ENCODE data around the gene UBE2G1. TPM values are rescaled to one million over a fixed set of nuclear protein-coding genes. Genes with fewer than 3 reads are reported as not detected.

UBE2G1 gene
- total and polyA plus RNA-seq, 2 of the 8 experiments (the other 6 are each of a cell fraction or from before 2014, with no cell fraction given): 73.9 to 170 TPM

- Histone ChIP-seq H4K8ac (ENCODE audit: extremely low read depth, insufficient read depth, low read length) (no peak overlapping the region), H3K27ac (ENCODE audit: low read depth, low read length) (no peak overlapping the region), H2BK12ac (ENCODE audit: low read depth, low read length) (no peak overlapping the region), H2BK120ac (replicated peaks; ENCODE audit: low read depth, low read length) (no peak overlapping the region), H2AK5ac (ENCODE audit: low read depth, low read length) (no peak overlapping the region), H3K4me3 (ENCODE audit: extremely low read depth in 1 of 4, insufficient read depth in 2 of 4, low read depth in 3 of 4, low read length in 4 of 4) (no peak overlapping the region), H4K20me1 (replicated peaks in 1 of 2; ENCODE audit: control insufficient read depth in 1 of 2, insufficient read depth in 2 of 2, low read length in 2 of 2) (peaks cover 21% of the 10 kb centered on the region in 2 experiments), H3K79me2 (ENCODE audit: control insufficient read depth in 1 of 2, insufficient read depth in 2 of 2, low read length in 2 of 2) (peaks cover 13 to 94% of the 10 kb centered on the region in 2 experiments), H2BK15ac (ENCODE audit: low read length) (no peak overlapping the region), H3K4ac (replicated peaks; ENCODE audit: insufficient read length, low read depth, low read length) (no peak overlapping the region), H4K5ac (ENCODE audit: insufficient read length, low read depth, low read length) (no peak overlapping the region), H3K9ac (replicated peaks in 1 of 4; ENCODE audit: extremely low read depth in 1 of 4, low read depth in 3 of 4, low read length in 3 of 4) (no peak overlapping the region), H2AFZ (ENCODE audit: low read length) (no peak overlapping the region), H3K36me3 (ENCODE audit: control insufficient read depth in 2 of 4, insufficient read depth in 4 of 4, low read length in 3 of 4) (no peaks in the 10 kb centered on the region), H4K91ac (replicated peaks; ENCODE audit: insufficient read length, low read length) (no peak overlapping the region), H3K4me1 (replicated peaks in 1 of 4; ENCODE audit: control insufficient read depth in 3 of 4, insufficient read depth in 4 of 4, low read length in 3 of 4) (peaks cover 0 to 15% (median 10%) of the 10 kb centered on the region in 4 experiments; a peak in 5 of 7 replicates), H3K14ac (ENCODE audit: insufficient read length) (no peak overlapping the region), H3K27me3 (replicated peaks in 1 of 4; ENCODE audit: control insufficient read depth in 3 of 4, extremely low read depth in 1 of 4, insufficient read depth in 3 of 4, low read length in 3 of 4) (no peaks in the 10 kb centered on the region), H3K18ac (ENCODE audit: extremely low read depth, low read length) (no peak overlapping the region), H3K4me2 (ENCODE audit: insufficient read depth in 1 of 2, low read depth in 2 of 2, low read length in 2 of 2) (no peak overlapping the region), H3K23me2 (ENCODE audit: low read depth, low read length) (no peaks in the 10 kb centered on the region), H3K79me1 (ENCODE audit: low read depth, low read length) (peaks cover 18% of the 10 kb centered on the region), H3K23ac (ENCODE audit: insufficient read length) (no peak overlapping the region), H3K56ac (replicated peaks; ENCODE audit: insufficient read length, low read depth, low read length) (no peak overlapping the region), H3K9me3 (ENCODE audit: insufficient read depth in 2 of 2, low read depth in 1 of 2, low read length in 1 of 2) (no peaks in the 10 kb centered on the region), H2BK5ac (ENCODE audit: low read depth, low read length) (no peak overlapping the region), H2BK20ac (ENCODE audit: low read length) (no peak overlapping the region)
- CTCF ChIA-PET (ENCODE audit: partially characterized antibody): interaction anchor here (0.8 to 6.0 kb wide), 14 partner anchors 8 to 145 kb away, joined by 3 to 89 read pairs (median 4); no protein-coding TSS in a partner anchor
- no peak for DNase-seq (ENCODE audit: low read depth in 1 of 2, low spot score in 2 of 2)
- WGBS, 2 experiments (ENCODE audit: extremely low coverage in 1 of 2, insufficient coverage in 1 of 2, insufficient read length in 1 of 2, insufficient replicate concordance in 2 of 2, low coverage in 1 of 2, low lambda C conversion rate in 2 of 2, missing lambda C conversion rate in 1 of 2): 73% methylated on average over 2 of the region's 2 CpGs; no CpG with 5 or more reads in 1 of the 2 experiments
- no peak for FAIRE-seq
- POLR2A ChIA-PET (ENCODE audit: partially characterized antibody): interaction anchor here (1.6 kb wide), 1 partner anchor 14 kb away, joined by 4 read pairs; no protein-coding TSS in a partner anchor
- TF ChIP-seq CBX8 (IDR thresholded peaks at IDR 0.05; ENCODE audit: borderline replicate concordance, low read depth, low read length): no peak
- TF ChIP-seq KDM4A (IDR thresholded peaks at IDR 0.05; ENCODE audit: low read depth, low read length, severe bottlenecking): no peak
- TF ChIP-seq EP300 (IDR thresholded peaks at IDR 0.05; ENCODE audit: borderline replicate concordance in 1 of 2, low read depth in 2 of 2, low read length in 2 of 2): no peak
- TF ChIP-seq CHD2 (IDR thresholded peaks at IDR 0.05; ENCODE audit: low read length): no peak
Measured at GRCh38 chr17:4250887-4251286, 115.6 kb downstream of the UBE2G1 start.

Data from H1 (cell line).